Left lung (tissue), 10 donors: ENCODE results near the gene MCF2L. TPM values are rescaled to one million over a fixed set of nuclear protein-coding genes. Genes with fewer than 3 reads are reported as not detected.
"Not testable (repeated sequence)": the region's sequence is repeated elsewhere in the genome, so short reads cannot be mapped to it uniquely, and the experiment has no call there.

Experiments used
- ATAC-seq: fragments of 200-7000 bp; cut with Tn5 transposase; one replicate; pipeline ENCODE4 v1.9.1; 2020; ENCODE audit warnings: moderate library complexity
- DNase-seq, 4 donors: peaks; one replicate each; pipeline ENCODE4 v3.0.0-alpha.2; 2013 to 2020
- H3K27ac ChIP-seq, 2 donors: fragments of 200-600 bp; sonication (generic) in 1 of 2; one replicate each; pipeline versions ENCODE4 v1.5.0 to v1.8.0; 2020 to 2021
- H3K27me3 ChIP-seq, 2 donors: fragments of 200-600 bp; sonication (generic) in 1 of 2; one replicate each; pipeline versions ENCODE4 v1.5.0 to v1.8.0; 2020 to 2021
- H3K36me3 ChIP-seq, 2 donors: fragments of 200-600 bp; sonication (generic) in 1 of 2; one replicate each; pipeline versions ENCODE4 v1.5.0 to v1.8.0; 2020 to 2021
- H3K4me1 ChIP-seq, 2 donors: fragments of 200-600 bp; one replicate each; pipeline ENCODE4 v1.8.0; 2021
- H3K4me3 ChIP-seq, 2 donors: fragments of 200-600 bp; sonication (generic) in 1 of 2; one replicate each; pipeline versions ENCODE4 v1.5.0 to v1.8.0; 2020 to 2021; ENCODE audit warnings: mild to moderate bottlenecking in 1 of 2
- H3K9me3 ChIP-seq, 2 donors: fragments of 200-600 bp; sonication (generic) in 1 of 2; one replicate each; pipeline versions ENCODE4 v1.5.0 to v1.8.0; 2020 to 2021
- CTCF ChIP-seq, 2 donors: fragments of 200-600 bp; sonication (generic) in 1 of 2; IDR thresholded peaks; one replicate each; pipeline versions ENCODE4 v1.5.0 to v1.8.0; 2021; ENCODE audit warnings: antibody characterized with exemption in 2 of 2
- intact Hi-C, 2 donors: fragments of 100-400 bp; cut with DNase I; formaldehyde crosslinking; loops; one replicate each; pipeline versions ENCODE4 v1.11.2 to v1.14.2; 2022
- polyA plus RNA-seq, 6 donors: library from polyadenylated mRNA; unstranded; fragments of 120-200 nt; gene quantifications; one replicate each; pipeline ENCODE4 v1.2.1, GENCODE V29; 2013; ENCODE audit not compliant: insufficient read length in 6 of 6
- total RNA-seq, 2 donors: library from RNA; stranded (reverse); fragmentation: NEBNext Ultra II Directional; extraction: Animal tissue kit (Norgen Biotek cat#: 25700); gene quantifications; one replicate each; pipeline ENCODE4 v1.2.1, GENCODE V29; 2021
- donor health status: DM: no; HTN: yes; CAD: no.
- donor health status: DM: no; HTN: no; CAD: no.

Gene MCF2L
- total and polyA plus RNA-seq, 8 donors: 22.2 to 39.5 (median 33.7) TPM

GRCh38 chr13:113078902-113079780, 110.1 kb downstream of the MCF2L start:
- intact Hi-C loops: no loop called here
- no peak overlapping the region for H3K27ac ChIP-seq
- no peaks in the 10 kb centered on the region for H3K9me3 ChIP-seq
- H3K36me3 ChIP-seq: peaks cover 0 to 47% of the 10 kb centered on the region in 2 donors
- H3K4me1 ChIP-seq: no peaks in the 10 kb centered on the region
- no peak for TF ChIP-seq CTCF (IDR thresholded peaks at IDR 0.05)
- H3K4me3 ChIP-seq: no peak overlapping the region
- DNase-seq: peak in 2 of 4 donors; percentile 13 to 57
- ATAC-seq: no peak
- no peaks in the 10 kb centered on the region for H3K27me3 ChIP-seq

- intact Hi-C loops, H3K27me3 ChIP-seq, H3K4me1 ChIP-seq, H3K27ac ChIP-seq, H3K4me3 ChIP-seq, H3K9me3 ChIP-seq, ATAC-seq: not testable (repeated sequence)
- DNase-seq: peak in 1 of 4 donors; percentile 31
- H3K36me3 ChIP-seq: peaks cover 0 to 46% of the 10 kb centered on the region in 2 donors
These were observed 110.7 kb downstream of the MCF2L start for GRCh38 chr13:113079781-113080080.

GRCh38 chr13:113080361-113080831, 111.4 kb downstream of the MCF2L start:
- Histone ChIP-seq H3K4me3 (no peak overlapping the region), H3K4me1 (no peaks in the 10 kb centered on the region), H3K27ac (no peak overlapping the region), H3K27me3 (no peaks in the 10 kb centered on the region), H3K9me3 (no peaks in the 10 kb centered on the region), H3K36me3 (peaks cover 0 to 45% of the 10 kb centered on the region in 2 donors)
- ATAC-seq: no peak
- intact Hi-C loops: no loop called here
- peak in 1 of 4 donors; percentile 72 for DNase-seq
- TF ChIP-seq CTCF (IDR thresholded peaks at IDR 0.05): no peak

GRCh38 chr13:113080901-113081521, 112.0 kb downstream of the MCF2L start:
- DNase-seq (peak in 1 of 4 donors; percentile 73), ATAC-seq (no peak)
- peaks cover 0 to 39% of the 10 kb centered on the region in 2 donors for H3K36me3 ChIP-seq
- H3K4me3 ChIP-seq: no peak overlapping the region
- H3K4me1 ChIP-seq: no peaks in the 10 kb centered on the region
- intact Hi-C loops: no loop called here
- TF ChIP-seq CTCF (IDR thresholded peaks at IDR 0.05): no peak
- H3K27me3 ChIP-seq: no peaks in the 10 kb centered on the region
- no peak overlapping the region for H3K27ac ChIP-seq
- H3K9me3 ChIP-seq: no peaks in the 10 kb centered on the region

GRCh38 chr13:113082198-113083021, 113.4 kb downstream of the MCF2L start:
- no peak for TF ChIP-seq CTCF (IDR thresholded peaks at IDR 0.05)
- ATAC-seq: no peak
- Histone ChIP-seq H3K27ac (no peak overlapping the region), H3K36me3 (peaks cover 0 to 33% of the 10 kb centered on the region in 2 donors), H3K4me3 (no peak overlapping the region), H3K4me1 (no peaks in the 10 kb centered on the region), H3K9me3 (no peaks in the 10 kb centered on the region), H3K27me3 (no peaks in the 10 kb centered on the region)
- DNase-seq: peak in 1 of 4 donors; percentile 68
- intact Hi-C loops: no loop called here
